DMS 273 (cell line): ENCODE measurements around the gene ZBTB25.

Source experiments
- DNase-seq: peaks from one replicate; lab custom pipeline; 2025; ENCODE audit not compliant: unreplicated experiment; lab: John Stamatoyannopoulos, UW

The ZBTB25 gene

DNA sequence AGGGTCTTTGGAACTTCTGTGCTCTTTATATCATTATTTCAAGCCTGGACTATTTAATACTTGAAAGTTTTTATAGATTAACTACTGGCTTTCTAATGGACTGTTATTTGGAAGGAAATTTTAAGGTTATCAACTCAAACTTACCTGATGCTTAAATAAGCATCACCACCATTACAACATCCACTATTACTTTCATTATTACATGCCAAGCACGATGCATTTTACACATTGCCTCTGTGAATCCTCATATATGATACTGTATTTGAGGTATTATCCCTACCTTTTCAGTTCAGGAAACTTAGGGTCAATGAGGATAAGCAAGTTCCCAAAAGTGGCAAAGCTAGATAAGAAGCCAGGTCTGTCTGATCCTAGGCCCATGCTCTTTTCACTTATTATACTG, 13.3 kb upstream of the ZBTB25 start:
- no peak for DNase-seq

DNA sequence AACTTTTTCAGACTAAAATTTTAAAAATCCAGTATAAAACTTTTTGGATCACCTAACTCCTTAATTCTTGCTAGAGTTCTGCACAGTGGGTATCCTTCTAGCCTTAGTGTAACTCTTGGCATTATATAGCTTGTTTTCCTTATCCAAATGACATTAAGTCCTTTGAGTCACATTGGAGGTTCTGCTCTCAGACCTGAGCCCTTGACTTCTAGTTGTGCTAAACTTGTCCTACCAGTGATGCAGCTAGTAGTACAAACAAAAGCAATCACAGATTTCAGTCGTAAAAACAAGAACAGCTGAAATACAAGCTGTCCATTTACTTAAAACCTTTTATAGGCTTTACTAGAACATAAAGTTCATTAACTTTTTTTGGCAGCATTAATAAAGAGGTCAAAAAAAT, 11.4 kb upstream of the ZBTB25 start:
- no peak for DNase-seq

DNA sequence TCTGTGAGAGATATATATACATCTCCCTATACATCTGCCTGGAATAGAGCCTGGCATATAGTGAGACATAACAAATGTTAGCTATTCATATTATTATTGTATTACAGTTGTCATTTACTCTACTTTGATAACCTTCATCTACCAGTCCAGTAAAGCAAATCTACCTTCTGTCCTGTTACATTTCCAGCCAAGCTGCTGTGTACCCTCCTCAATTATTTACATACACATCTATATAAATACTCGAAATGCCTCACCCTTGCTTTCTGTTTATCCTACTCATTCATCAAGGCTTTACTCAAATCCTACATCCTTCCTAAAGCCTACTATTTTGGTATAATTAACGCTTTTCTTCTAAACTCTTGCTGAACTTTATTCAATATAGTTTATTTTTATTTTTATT, 9.6 kb upstream of the ZBTB25 start:
- DNase-seq = no peak

DNA sequence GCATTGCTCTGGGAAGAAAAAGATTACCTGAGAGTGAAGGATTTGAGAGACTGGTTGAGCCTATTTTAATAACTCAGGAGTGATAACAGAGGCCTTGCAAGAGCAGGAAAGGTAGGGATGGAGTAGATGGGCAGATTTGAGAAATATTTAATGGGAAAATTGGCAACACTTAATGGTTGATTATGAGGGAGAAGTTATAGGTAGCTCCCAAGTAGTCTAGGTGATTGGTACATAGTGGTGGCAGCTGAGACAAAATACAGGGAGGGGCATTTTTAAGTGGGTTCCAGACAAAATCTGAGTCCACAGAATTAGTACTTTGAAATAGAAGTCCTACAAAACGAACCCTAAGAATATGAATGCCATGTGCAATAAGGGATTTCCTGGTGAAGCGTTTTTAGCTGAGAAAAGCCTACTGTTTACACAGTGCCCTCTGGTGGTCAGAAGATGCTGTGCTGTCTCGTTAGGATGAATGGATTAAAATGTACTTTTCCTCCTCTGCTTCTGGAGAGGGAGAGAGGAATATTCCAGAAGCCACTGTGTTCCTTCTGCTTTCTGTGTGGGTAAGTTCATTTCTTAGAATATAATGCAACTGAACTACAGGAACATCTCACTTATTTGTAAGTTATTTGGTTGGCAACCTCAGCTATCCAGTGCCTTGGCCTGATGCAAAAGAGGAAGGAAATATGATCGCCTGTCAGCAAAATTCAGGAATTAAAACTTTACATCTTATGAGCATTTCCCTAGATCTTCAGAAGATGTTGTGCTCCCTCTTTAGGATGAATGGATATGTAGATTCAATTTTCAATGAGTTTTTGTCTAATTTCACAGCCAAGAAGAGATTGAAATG, 7.4 kb upstream of the ZBTB25 start:
- DNase-seq = peak; percentile 89

DNA sequence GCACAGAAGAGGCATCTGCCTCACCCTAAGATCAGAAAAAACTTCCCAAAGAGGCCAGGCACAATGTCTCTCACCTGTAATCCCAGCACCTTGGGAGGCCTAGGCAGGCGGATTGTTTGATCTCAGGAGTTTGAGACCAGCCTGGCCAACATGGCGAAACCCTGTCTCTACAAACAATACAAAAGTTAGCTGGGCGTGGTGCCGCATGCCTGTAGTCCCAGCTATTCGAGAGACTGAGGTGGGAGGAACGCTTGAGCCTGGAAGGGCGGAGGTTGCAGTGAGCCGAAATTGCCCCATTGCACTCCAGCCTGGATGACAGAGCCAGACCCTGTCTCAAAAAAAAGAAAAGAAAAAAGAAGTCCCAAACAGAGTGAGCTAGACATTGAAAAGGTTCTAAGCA, 5.4 kb upstream of the ZBTB25 start:
- no peak for DNase-seq

DNA sequence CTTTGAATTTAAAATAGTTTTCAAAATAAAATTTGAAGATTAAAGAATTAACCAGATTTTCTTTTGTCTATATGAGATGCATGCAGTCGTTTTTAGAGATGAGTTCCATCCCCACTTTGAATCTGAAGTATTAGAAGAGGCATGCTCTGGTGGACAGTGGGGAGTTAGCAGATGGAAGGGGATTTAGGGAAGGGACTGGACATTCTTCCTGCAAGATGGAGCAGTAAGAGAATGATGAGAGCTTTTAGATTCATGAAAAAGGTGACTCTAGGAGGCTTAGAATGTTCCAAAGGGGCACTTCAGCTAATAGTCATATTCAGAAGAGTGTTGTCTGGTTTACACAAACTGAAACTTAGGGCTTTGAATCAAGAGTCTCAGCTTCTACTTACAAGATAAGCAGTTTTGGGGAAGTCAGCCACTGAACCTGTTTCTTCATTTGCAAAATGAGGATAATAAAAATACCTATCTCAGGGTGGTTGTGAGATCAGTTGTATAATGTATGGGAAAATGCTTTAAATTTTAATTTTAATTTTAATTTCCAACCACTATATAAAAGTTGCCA, 4.7 kb upstream of the ZBTB25 start:
- DNase-seq = no peak

DNA sequence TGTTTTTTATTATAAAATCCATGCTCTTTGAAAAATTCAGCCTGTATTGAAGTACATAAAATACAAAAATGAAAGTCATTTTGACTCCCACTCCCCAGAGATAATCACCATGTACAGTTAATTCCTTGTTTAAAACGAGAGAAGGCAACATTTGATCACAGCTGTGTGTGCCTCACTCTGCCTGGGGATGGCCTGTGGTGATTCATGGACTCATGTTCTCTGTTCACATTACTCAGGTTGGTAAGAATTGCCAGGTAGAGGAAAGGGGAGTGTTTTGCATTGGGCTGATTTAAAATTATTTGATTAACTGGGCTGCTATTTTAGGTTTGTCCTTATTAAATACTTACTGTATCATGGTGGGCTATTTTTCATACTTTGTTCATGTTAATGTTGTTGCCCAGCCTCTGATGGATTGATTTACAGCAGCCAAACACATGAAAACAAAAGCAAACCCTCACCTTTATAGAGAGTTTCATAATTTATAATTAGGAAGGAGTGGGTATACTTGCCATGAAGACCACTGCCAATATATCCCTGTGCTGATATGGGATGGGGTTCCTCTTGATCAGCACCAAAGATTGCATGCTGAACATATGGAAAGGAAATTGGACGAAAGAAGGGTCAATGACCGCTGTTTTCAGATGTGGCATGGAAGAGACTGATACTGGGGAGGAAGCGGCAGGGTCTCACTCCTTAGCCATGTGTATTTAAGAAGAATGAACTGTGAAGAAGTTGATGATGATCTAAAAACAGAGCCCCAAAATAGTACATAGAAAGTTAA, 3.9 kb upstream of the ZBTB25 start:
- no peak for DNase-seq

DNA sequence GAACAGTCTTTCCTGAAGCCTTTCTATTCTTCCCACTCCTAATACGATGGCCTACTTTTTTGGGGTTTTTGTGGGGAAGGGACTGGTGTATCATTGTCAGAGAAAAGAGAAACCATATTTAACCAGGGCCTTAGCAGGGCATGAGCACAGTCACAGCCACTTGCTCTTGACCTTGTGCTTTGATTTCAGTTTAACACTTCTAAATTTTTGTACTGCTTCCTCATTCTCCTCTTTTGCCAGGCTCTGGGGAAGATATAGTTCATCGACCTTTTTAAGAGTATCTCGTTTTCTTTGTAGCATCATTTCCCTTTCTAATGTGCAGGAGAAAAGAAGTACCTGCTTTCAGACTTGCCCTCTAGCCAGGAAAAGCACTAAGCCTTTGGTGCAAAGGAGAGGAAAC, 3.1 kb upstream of the ZBTB25 start:
- peak; percentile 14 for DNase-seq

DNA sequence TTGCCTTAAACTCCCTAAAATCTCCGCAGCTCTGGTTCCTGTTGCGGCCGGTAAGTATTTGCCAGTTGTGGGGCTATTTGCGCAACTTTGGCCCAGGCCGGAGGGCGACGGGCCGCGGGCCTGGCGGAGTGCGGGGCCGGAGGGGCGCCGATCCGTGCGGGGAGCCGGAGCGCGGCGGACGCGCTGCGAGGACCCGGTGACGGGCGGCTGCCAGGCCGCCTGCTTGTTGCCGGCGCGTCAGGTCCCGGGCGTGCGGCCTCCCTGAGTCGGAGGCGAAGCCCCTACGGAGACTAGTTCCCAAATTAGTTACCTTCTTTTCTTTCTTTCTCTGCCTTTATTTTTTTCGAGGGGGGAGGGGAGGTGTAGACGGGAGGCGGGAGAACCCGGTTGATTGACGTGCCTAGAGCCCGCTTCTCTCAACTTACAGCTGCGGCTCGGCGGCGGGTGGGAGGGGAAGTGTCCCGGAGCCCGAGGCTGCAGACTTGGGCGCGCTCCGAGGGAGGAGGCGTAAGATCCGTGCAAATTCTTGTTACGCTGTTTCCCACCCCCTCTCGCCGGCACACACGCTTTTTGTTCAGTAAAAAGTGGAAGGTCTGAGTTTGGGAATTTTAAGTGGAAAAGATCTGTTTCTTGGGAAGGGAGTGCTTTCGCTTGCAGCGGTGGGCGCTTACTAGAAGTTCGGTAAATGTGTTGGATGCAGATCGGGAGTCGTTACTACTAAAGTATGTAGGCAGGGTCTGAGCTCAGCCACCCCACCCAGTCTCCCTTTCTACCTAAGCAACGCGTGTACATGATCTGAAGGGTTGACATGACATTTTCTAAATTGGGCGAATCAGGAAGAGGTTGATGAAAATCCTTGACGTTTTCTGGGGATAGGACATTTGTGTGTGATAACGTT, 1.5 kb upstream of the ZBTB25 start:
- DNase-seq = peak; percentile 96

DNA sequence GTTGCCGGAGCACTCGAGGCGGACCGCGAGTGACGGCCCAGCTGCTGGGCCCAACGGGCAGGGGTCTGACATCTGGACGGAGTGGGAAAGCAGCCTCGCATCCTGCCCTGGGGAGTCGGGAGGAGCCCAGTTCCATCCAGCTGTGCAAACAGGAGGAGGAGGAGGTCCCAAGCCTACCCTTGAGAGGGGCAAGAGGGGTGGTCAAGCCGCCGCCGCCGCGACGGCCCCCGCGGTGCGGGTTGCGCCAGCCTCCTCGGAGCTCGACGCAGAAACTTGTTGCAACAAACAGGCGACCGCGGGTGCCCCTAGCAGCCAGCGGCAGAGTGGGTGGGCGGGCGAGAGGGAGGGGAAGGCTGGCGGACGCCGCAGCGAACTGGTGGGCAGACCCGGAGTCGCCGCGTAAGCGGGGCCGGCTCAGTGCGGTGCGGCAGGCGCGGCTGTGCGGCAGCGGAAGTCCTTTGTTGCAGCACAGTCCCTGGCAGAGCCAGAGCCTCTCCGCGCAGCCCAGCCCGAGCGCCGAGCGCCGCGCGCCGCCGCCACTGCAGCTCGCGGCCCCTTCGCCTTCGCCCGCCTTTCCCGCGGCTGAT, 765 bp upstream of the ZBTB25 start, which contains the start of gene ZBTB1:
Gene ZBTB1, plus strand, starts transcription at position 461 of the 587 bp plus-strand sequence. CDS start 16,735 bp downstream, outside the sequence.
- peak; percentile 95 for DNase-seq

DNA sequence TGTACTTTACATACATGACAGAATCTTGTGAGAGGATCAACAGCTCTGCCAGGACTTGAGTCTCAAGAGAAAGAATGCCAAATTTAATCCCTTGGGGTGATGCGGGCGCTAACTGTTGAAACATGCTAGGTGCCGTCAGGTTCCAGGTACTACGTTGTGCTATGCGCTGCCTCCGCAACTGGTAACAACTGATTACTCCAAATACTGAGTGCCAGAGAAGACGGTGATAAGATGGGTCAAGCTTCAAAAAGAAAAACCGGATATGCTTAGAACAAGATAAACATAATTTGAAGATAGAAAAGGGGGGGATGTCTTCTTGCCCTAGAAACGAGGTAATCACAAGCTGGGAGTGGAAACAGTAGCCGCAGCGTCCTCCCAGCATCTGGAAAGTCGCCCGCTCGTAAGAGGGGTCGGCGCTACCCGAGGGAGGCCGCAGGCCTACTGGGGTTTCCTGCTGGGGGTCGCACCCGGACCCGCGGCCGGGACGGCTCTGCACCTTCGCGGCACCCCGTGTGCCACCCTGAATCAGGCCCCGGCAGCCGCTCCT, 678 bp downstream of the ZBTB25 start:
- peak; percentile 73 for DNase-seq

DNA sequence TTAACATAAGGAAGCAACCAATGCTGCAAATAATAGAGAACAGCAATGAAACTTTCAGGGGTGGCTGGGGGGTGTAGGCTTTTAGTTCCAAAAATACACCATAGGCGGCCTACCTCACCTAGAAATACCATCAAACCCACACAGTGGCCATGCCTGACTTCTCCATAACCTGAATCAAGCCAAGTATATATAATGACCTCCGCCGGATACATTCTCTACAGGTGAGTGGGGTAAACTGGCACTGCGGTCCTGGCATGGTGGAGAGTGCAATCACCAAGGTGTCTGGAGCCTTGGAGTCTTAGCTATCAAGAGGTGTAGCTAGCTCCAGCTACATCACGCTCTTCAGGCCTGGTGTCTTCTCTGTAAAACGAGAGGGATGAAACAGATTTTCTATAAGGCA, 1.2 kb downstream of the ZBTB25 start:
- DNase-seq = no peak

DNA sequence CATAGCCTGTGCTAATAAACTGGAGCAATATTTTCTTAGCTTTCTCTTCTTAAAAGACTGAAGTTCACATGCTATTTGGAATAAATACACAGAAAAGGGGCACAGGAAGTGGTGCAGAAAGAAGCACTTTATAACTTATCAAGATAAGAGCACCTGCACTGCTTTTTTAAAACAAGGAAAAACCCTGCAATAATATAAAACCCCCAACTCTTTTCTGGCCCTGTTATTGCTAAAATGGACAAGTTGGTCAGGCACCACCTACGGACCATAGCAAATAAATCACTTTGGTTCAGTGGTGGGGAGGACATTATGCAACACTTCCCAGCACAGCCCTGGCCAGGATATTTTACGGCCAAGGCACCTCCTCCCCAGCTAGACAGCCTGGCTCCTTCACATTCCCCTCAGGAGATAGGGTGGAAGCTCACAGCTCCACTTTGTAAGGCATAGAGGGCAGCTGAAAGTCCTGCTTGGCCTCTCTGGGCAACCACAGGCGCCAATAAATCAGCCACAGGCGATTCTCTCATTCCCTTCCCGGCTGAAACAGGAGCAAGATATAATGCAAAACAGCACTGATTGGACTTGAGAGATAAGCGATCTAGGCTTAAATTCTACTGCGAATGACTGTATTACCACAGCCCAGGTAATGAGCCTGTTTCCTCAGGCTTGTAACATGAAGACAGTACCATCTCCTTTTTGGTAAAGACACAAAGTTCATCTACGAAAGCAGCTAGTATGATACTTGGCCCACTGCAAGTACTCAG, 2.0 kb downstream of the ZBTB25 start:
- DNase-seq = peak; percentile 34

DNA sequence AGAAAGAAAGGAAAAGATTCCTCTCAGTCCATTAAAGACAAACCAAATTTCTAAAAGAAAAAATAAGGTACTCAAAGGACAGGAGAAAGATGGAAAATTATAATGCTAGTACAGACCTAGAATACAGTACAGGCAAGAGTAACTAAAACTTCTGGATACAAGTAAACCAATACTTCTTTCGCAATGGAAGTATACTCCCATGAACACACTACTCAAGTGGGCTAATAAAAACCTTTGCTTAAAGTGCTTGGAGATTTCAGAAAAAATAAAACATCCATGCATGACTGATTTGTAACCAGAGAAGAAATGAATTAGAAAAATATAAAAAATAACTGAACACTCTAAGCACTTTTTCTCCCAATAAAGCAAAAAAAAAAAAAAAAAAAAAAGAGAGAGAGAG, 3.5 kb downstream of the ZBTB25 start:
- no peak for DNase-seq

DNA sequence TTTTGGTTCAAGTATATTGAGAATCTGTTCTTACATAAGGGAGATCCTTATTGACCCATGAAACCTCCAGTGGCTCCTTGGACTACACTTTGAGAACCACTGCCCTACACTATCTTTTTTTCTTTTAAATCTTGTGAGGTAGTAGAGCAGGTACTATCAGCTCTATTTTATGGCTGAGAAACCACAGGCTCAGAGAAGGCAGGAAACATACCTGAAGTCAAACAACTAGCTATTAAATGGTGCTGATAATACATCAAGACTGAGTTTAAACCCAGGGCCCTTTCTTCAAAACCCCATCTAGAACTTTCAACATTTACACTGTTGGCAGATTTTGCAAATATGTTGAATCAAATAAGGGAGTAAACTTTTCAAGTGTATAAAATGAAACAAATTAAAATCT, 6.9 kb downstream of the ZBTB25 start:
- no peak for DNase-seq

DNA sequence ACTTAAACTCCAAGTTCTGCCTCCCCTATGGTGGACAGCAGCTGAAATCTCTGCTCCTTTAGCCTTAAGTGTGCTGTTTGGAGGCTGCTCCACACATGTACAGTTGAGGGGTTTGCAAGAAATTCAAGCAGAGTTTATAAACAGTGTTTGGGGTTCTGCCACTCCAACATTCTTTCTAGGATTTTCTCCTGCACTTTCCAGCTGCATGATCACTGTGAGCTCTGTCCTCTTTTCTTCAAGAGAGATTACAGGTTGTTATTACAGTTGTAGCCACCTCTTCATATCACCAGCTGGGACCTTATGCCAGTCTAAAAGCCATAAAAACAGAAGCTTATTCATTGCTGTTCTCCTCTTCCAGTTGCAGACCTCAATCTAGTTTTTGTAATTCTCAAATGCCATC, 8.4 kb downstream of the ZBTB25 start:
- DNase-seq = no peak

DNA sequence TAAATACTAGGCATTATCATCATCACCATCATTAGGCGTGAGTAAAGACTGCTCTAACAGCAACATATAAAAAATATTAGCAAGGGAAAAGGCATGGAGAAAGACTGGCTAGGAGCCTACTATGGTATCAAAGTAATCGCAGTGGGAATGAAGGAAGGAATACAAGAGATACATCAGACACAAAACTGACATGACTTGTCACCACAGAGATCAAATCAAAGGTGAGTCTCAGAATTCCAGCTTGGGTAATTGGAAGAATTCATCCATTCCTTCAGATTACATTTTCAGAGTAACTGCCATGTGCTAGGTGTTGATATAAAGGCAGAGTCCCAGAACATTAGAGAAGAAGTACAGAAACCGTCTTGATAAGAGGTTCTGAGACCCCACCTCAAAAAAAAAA, 10.2 kb downstream of the ZBTB25 start:
- DNase-seq = no peak

DNA sequence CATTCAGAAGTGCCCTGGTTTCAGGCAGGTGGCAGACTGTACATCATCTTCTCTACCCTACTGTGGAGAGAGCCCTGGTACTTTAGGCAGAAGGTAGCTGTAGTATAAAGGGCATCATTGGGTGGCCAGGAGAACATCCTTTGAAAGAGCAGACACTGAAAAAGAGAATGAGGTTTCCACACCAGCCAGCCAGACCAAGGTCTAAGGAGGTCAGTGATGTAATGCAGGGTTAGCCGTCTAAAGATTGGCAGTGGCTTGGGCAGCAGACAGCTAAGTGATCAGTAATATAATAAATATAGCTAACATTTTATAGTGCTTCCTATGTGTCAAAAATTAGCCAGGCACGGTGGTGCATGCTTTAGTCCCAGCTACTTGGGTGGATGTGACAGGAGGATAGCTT, 12.0 kb downstream of the ZBTB25 start:
- DNase-seq = no peak

DNA sequence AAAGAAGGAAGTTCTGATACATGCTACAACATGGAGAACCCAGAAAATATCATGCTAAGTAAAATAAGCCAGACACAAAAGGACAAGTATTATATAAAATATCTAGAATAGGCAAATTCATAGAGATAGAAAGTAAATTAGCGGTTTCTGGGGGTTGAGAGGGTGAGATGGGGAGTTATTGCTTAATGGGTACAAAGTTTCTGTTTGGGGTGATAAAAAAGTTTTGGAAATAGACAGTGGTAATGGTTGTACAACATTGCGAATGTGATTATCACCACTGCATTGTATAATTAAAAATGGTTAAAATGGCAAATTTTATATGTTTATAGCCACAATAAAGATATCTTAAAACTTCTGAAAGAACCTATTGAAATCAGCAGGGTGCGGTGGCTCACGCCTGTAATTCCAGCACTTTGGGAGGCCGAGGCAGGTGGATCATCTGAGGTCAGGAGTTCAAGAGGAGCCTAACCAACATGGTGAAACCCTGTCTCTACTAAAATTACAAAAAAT, 15.0 kb downstream of the ZBTB25 start:
- no peak for DNase-seq
